MCF 10A (cell line): ENCODE measurements around the gene CRYL1. TPM values are rescaled to one million over a fixed set of nuclear protein-coding genes. Genes with fewer than 3 reads are reported as not detected.

Experiments
- BruUV-seq: library from RNA; stranded (reverse); fragments of 400-500 nt; replicated peaks from 2 replicates; lab custom pipeline; 2021; lab: Mats Ljungman, UMichigan
- CTCF ChIA-PET: fragments of 300-600 bp; sonication (Branson Sonifier 250); formaldehyde crosslinking; extraction: SDS; loops from one replicate; lab custom pipeline; 2021; ENCODE audit warnings: antibody characterized with exemption, inconsistent platforms; lab: Yijun Ruan, JAX
- POLR2A ChIA-PET: fragments of 300-600, 350-650 bp; sonication (Branson Sonifier 250); formaldehyde crosslinking; extraction: SDS; loops from one replicate; lab custom pipeline; 2020; ENCODE audit warnings: antibody characterized with exemption, inconsistent platforms; lab: Yijun Ruan, JAX
- DNase-seq: peaks from one replicate; pipeline ENCODE4 v3.0.0-alpha.2; 2018; ENCODE audit not compliant: unreplicated experiment
- H3K27ac Mint-ChIP-seq: one replicate; pipeline ENCODE4 v1.8.0; 2022; ENCODE audit warnings: mild to moderate bottlenecking, low read depth, mixed read lengths; ENCODE audit not compliant: unreplicated experiment
- H3K27me3 Mint-ChIP-seq: one replicate; pipeline ENCODE4 v1.8.0; 2022; ENCODE audit warnings: mixed read lengths; ENCODE audit not compliant: insufficient read depth, unreplicated experiment
- H3K36me3 Mint-ChIP-seq: one replicate; pipeline ENCODE4 v1.8.0; 2022; ENCODE audit warnings: mild to moderate bottlenecking, moderate library complexity, mixed read lengths; ENCODE audit not compliant: insufficient read depth, unreplicated experiment
- H3K4me1 Mint-ChIP-seq: one replicate; pipeline ENCODE4 v1.8.0; 2022; ENCODE audit warnings: mixed read lengths; ENCODE audit not compliant: insufficient read depth, unreplicated experiment
- H3K4me3 Mint-ChIP-seq: one replicate; pipeline ENCODE4 v1.8.0; 2022; ENCODE audit warnings: mild to moderate bottlenecking, moderate library complexity, mixed read lengths; ENCODE audit not compliant: unreplicated experiment
- H3K9me3 Mint-ChIP-seq: one replicate; pipeline ENCODE4 v1.8.0; 2022; ENCODE audit warnings: mixed read lengths; ENCODE audit not compliant: unreplicated experiment
- CTCF ChIP-seq: fragments of 200-600 bp; IDR thresholded peaks from one replicate; pipeline ENCODE4 v1.8.0; 2022; ENCODE audit warnings: antibody characterized with exemption, mild to moderate bottlenecking; ENCODE audit not compliant: unreplicated experiment
- intact Hi-C: fragments of 100-400 bp; cut with micrococcal nuclease; formaldehyde crosslinking; loops from 2 replicates; pipeline ENCODE4 v1.14.1; 2022
- total RNA-seq: library from RNA; stranded (reverse); gene quantifications from 2 replicates; pipeline ENCODE4 v1.2.3, GENCODE V29; 2022

Gene CRYL1
- total RNA-seq, 1 experiment from 2014 or later: 15.1 TPM

- Mint-ChIP-seq H3K9me3 (no peaks in the 10 kb centered on the region), H3K27ac (no peak overlapping the region), H3K4me3 (no peak overlapping the region), H3K27me3 (no peaks in the 10 kb centered on the region), H3K36me3 (peaks cover 10% of the 10 kb centered on the region), H3K4me1 (peaks cover 8% of the 10 kb centered on the region)
- ChIA-PET CTCF (interaction anchor here (0.7 to 1.2 kb wide), 2 partner anchors 230 to 604 kb away, joined by 4 to 6 read pairs; no protein-coding TSS in a partner anchor), POLR2A (no interaction called here)
- no peak for TF ChIP-seq CTCF
- DNase-seq: no peak
- intact Hi-C loops: no loop called here
- BruUV-seq: no TSS peak
These were observed 98.8 kb downstream of the CRYL1 start for GRCh38 chr13:20426766-20427448.

- BruUV-seq: no TSS peak
- H3K27me3 Mint-ChIP-seq: no peaks in the 10 kb centered on the region
- intact Hi-C loops: no loop called here
- no peaks in the 10 kb centered on the region for H3K9me3 Mint-ChIP-seq
- peaks cover 15% of the 10 kb centered on the region for H3K4me1 Mint-ChIP-seq
- DNase-seq: no peak
- CTCF ChIA-PET: interaction anchor here (0.7 to 1.2 kb wide), 2 partner anchors 229 to 603 kb away, joined by 4 to 6 read pairs; no protein-coding TSS in a partner anchor
- H3K4me3 Mint-ChIP-seq: no peak overlapping the region
- POLR2A ChIA-PET: no interaction called here
- peaks cover 10% of the 10 kb centered on the region for H3K36me3 Mint-ChIP-seq
- H3K27ac Mint-ChIP-seq: no peak overlapping the region
- no peak for TF ChIP-seq CTCF
These were observed 99.8 kb downstream of the CRYL1 start for GRCh38 chr13:20425819-20426219.

- ChIA-PET CTCF (interaction anchor here (0.7 kb wide), 1 partner anchor 30 kb away, joined by 3 read pairs; no protein-coding TSS in a partner anchor), POLR2A (interaction anchor here (0.6 to 0.7 kb wide), 2 partner anchors 128 to 396 kb away, joined by 3 read pairs; no protein-coding TSS in a partner anchor)
- H3K27ac Mint-ChIP-seq: no peak overlapping the region
- H3K36me3 Mint-ChIP-seq: peaks cover 5% of the 10 kb centered on the region
- intact Hi-C loops: loop anchor here (5.0 kb wide), 1 partner anchor 42 kb away; no protein-coding TSS in a partner anchor
- no TSS peak for BruUV-seq
- H3K27me3 Mint-ChIP-seq: no peaks in the 10 kb centered on the region
- no peak overlapping the region for H3K4me3 Mint-ChIP-seq
- no peaks in the 10 kb centered on the region for H3K9me3 Mint-ChIP-seq
- peaks cover 20% of the 10 kb centered on the region for H3K4me1 Mint-ChIP-seq
- no peak for TF ChIP-seq CTCF
- DNase-seq: no peak
These were observed 100.7 kb downstream of the CRYL1 start for GRCh38 chr13:20424949-20425348.

- H3K9me3 Mint-ChIP-seq: no peaks in the 10 kb centered on the region
- POLR2A ChIA-PET: interaction anchor here (0.6 kb wide), 1 partner anchor 397 kb away, joined by 3 read pairs; no protein-coding TSS in a partner anchor
- no peaks in the 10 kb centered on the region for H3K27me3 Mint-ChIP-seq
- CTCF ChIA-PET: interaction anchor here (0.6 to 0.7 kb wide), 2 partner anchors 30 to 687 kb away, joined by 3 to 4 read pairs; no protein-coding TSS in a partner anchor
- peaks cover 25% of the 10 kb centered on the region for H3K4me1 Mint-ChIP-seq
- BruUV-seq: no TSS peak
- H3K36me3 Mint-ChIP-seq: peaks cover 5% of the 10 kb centered on the region
- no peak overlapping the region for H3K27ac Mint-ChIP-seq
- H3K4me3 Mint-ChIP-seq: no peak overlapping the region
- intact Hi-C loops: loop anchor here (5.0 kb wide), 1 partner anchor 43 kb away; no protein-coding TSS in a partner anchor
- no peak for DNase-seq
- TF ChIP-seq CTCF: no peak
These were observed 101.2 kb downstream of the CRYL1 start for GRCh38 chr13:20424559-20424852.
